Endometrial microvascular endothelial cells (primary cell): Measurements from ENCODE around the gene PRICKLE2. TPM values are rescaled to one million over a fixed set of nuclear protein-coding genes. Genes with fewer than 3 reads are reported as not detected.

Experiments used
- in situ Hi-C: cut with HindIII; loops from 2 replicates; pipeline ENCODE4 v1.10.0; 2017; ENCODE audit warnings: low sequenced_read_pairs, low pct_unique_long_range_greater_than_20kb; ENCODE audit errors: inconsistent ontology term
- total RNA-seq: library from RNA; depleted of rRNA; stranded (reverse); fragments of >200 nt; gene quantifications from one replicate; pipeline ENCODE4 v1.2.3, GENCODE V29; 2015; ENCODE audit errors: inconsistent ontology term

Gene PRICKLE2
- total RNA-seq, 1 donor from 2014 or later, result 0.56 TPM

GRCh38 chr3:64047787-64048186 is 177.5 kb downstream of the PRICKLE2 start:
- in situ Hi-C loops, result loop anchor here (25.0 kb wide), 2 partner anchors 165 to 415 kb away; no protein-coding TSS in a partner anchor

GRCh38 chr3:64046996-64047594 is 178.2 kb downstream of the PRICKLE2 start:
- in situ Hi-C loops, result loop anchor here (25.0 kb wide), 2 partner anchors 165 to 415 kb away; no protein-coding TSS in a partner anchor

DNA sequence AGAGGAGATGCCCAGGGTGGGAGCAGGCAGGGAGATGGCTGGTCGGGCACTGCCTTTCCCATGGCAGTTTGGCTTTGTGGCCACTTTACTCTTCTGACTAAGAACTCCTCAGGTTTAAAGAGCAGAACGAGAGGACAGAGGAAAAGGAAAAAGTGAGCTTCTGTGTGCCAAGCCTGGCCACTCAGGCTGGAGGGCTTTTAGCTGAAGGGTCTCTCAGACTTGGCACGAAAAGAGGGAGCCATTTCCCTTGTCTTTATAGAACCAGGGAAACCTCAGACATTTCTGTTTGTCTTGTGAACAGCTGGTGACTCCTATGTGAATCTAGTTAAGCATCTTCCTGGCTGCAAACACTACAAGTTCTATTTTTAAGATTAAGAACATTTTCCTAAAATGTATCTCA is 178.7 kb downstream of the PRICKLE2 start:
- in situ Hi-C loops, result loop anchor here (25.0 kb wide), 2 partner anchors 166 to 416 kb away; no protein-coding TSS in a partner anchor

DNA sequence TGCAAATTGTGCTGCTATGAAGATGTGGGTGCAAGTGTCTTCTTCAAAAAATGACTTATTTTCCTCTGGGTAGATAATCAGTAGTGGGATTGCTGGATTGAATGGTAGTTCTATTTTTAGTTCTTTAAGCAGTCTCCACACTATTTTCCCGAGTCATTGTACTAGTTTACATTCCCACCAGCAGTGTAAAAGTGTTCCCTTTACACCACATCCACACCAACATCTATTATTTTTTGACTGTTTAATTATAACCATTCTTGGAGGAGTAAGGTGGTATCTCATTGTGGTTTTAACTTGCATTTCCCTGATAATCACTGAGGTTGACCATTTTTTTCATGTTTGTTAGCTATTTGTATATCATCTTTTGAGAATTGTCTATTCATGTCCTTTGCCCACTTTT is 182.3 kb downstream of the PRICKLE2 start:
- in situ Hi-C loops, result loop anchor here (25.0 kb wide), 2 partner anchors 169 to 419 kb away; no protein-coding TSS in a partner anchor

Other genes with a start within 250 kb of the PRICKLE2 start
- 145 TPM for gene PSMD6, start 202.0 kb downstream of the PRICKLE2 start, total RNA-seq